HG02678 (cell line): Measurements from ENCODE around the gene AUTS2.

Source experiments
- ATAC-seq: cut with Tn5 transposase; IDR thresholded peaks from one replicate; pipeline ENCODE4 v1.9.1; 2021; ENCODE audit warnings: mild to moderate bottlenecking, moderate library complexity; ENCODE audit not compliant: unreplicated experiment

The AUTS2 gene

GRCh38 chr7:69919426-69920111 lies 321.3 kb downstream of the AUTS2 start:
- ATAC-seq = no peak

GRCh38 chr7:69920797-69921196 lies 322.5 kb downstream of the AUTS2 start:
- no peak for ATAC-seq

- ATAC-seq = peak; percentile 66
Observed at GRCh38 chr7:69922026-69922803, 323.9 kb downstream of the AUTS2 start.

- no peak for ATAC-seq
Observed at GRCh38 chr7:69927461-69927860, 329.2 kb downstream of the AUTS2 start.

GRCh38 chr7:69928621-69929020 lies 330.3 kb downstream of the AUTS2 start:
- ATAC-seq = no peak

GRCh38 chr7:69929622-69930021 lies 331.3 kb downstream of the AUTS2 start:
- ATAC-seq = no peak

- no peak for ATAC-seq
Observed at GRCh38 chr7:69932034-69932628, 333.9 kb downstream of the AUTS2 start.

GRCh38 chr7:69934144-69934903 lies 336.0 kb downstream of the AUTS2 start:
- no peak for ATAC-seq

GRCh38 chr7:69935107-69935506 lies 336.8 kb downstream of the AUTS2 start:
- ATAC-seq = no peak

- no peak for ATAC-seq
Observed at GRCh38 chr7:69937097-69937496, 338.8 kb downstream of the AUTS2 start.

GRCh38 chr7:69939317-69939716 lies 341.0 kb downstream of the AUTS2 start:
- no peak for ATAC-seq

- ATAC-seq = no peak
Observed at GRCh38 chr7:69941077-69941651, 342.9 kb downstream of the AUTS2 start.

- ATAC-seq = no peak
Observed at GRCh38 chr7:69942573-69942972, 344.3 kb downstream of the AUTS2 start.

GRCh38 chr7:69946901-69947300 lies 348.6 kb downstream of the AUTS2 start:
- ATAC-seq = no peak

- no peak for ATAC-seq
Observed at GRCh38 chr7:69947998-69948397, 349.7 kb downstream of the AUTS2 start.

GRCh38 chr7:69949122-69949521 lies 350.8 kb downstream of the AUTS2 start:
- ATAC-seq = no peak

GRCh38 chr7:69951458-69951857 lies 353.2 kb downstream of the AUTS2 start:
- ATAC-seq = no peak

GRCh38 chr7:69953136-69954067 lies 355.1 kb downstream of the AUTS2 start:
- ATAC-seq = no peak

GRCh38 chr7:69956541-69956940 lies 358.3 kb downstream of the AUTS2 start:
- ATAC-seq = no peak

GRCh38 chr7:69957661-69958060 lies 359.4 kb downstream of the AUTS2 start:
- no peak for ATAC-seq
